ENCODE measurements around the gene CSGALNACT2. TPM values are rescaled to one million over a fixed set of nuclear protein-coding genes. Genes with fewer than 3 reads are reported as not detected.

The CSGALNACT2 gene
- total and polyA plus RNA-seq, 10 of the 15 experiments (the other 5 are each of a cell fraction or from before 2014, with no cell fraction given), result 2.5 to 12.6 (median 8.7) TPM

DNA sequence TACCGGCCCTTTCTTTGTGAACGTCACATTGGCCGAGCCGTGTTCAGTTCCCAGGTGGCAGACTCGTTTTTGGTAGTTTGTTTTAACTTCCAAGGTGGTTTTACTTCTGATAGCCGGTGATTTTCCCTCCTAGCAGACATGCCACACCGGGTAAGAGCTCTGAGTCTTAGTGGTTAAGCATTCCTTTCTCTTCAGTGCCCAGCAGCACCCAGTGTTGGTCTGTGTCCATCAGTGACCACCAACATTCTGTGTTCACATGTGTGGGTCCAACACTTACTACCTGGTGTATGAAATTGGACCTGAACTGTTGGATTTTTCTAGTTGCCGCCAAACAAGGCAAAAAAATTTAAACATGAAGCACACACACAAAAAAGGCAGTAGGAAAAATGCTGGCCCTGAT is 9.9 kb upstream of the CSGALNACT2 start (continued):
- TF ChIP-seq, protein P1, sequence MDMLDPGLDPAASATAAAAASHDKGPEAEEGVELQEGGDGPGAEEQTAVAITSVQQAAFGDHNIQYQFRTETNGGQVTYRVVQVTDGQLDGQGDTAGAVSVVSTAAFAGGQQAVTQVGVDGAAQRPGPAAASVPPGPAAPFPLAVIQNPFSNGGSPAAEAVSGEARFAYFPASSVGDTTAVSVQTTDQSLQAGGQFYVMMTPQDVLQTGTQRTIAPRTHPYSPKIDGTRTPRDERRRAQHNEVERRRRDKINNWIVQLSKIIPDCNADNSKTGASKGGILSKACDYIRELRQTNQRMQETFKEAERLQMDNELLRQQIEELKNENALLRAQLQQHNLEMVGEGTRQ (IDR thresholded peaks at IDR 0.05; ENCODE audit: borderline replicate concordance, low read depth, low read length), result no peak
- TF ChIP-seq, protein P2, sequence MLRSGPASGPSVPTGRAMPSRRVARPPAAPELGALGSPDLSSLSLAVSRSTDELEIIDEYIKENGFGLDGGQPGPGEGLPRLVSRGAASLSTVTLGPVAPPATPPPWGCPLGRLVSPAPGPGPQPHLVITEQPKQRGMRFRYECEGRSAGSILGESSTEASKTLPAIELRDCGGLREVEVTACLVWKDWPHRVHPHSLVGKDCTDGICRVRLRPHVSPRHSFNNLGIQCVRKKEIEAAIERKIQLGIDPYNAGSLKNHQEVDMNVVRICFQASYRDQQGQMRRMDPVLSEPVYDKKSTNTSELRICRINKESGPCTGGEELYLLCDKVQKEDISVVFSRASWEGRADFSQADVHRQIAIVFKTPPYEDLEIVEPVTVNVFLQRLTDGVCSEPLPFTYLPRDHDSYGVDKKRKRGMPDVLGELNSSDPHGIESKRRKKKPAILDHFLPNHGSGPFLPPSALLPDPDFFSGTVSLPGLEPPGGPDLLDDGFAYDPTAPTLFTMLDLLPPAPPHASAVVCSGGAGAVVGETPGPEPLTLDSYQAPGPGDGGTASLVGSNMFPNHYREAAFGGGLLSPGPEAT (IDR thresholded peaks at IDR 0.05; ENCODE audit: low read depth), result no peak
- no peak for TF ChIP-seq NFYB (IDR thresholded peaks at IDR 0.05; ENCODE audit: insufficient read depth, low read depth, low read length)
- no peak for TF ChIP-seq RFX5 (IDR thresholded peaks at IDR 0.05; ENCODE audit: low read depth, low read length)
- no peak for TF ChIP-seq CBX3 (IDR thresholded peaks at IDR 0.05; ENCODE audit: borderline replicate concordance, low read depth)
- TF ChIP-seq IKZF1 (conservative IDR thresholded peaks at IDR 0.05), result no peak
- TF ChIP-seq, protein P3, sequence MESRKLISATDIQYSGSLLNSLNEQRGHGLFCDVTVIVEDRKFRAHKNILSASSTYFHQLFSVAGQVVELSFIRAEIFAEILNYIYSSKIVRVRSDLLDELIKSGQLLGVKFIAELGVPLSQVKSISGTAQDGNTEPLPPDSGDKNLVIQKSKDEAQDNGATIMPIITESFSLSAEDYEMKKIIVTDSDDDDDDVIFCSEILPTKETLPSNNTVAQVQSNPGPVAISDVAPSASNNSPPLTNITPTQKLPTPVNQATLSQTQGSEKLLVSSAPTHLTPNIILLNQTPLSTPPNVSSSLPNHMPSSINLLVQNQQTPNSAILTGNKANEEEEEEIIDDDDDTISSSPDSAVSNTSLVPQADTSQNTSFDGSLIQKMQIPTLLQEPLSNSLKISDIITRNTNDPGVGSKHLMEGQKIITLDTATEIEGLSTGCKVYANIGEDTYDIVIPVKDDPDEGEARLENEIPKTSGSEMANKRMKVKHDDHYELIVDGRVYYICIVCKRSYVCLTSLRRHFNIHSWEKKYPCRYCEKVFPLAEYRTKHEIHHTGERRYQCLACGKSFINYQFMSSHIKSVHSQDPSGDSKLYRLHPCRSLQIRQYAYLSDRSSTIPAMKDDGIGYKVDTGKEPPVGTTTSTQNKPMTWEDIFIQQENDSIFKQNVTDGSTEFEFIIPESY (IDR thresholded peaks at IDR 0.05), result no peak
- TF ChIP-seq RAD21 (IDR thresholded peaks at IDR 0.05; ENCODE audit: insufficient read depth, low read depth, low read length), result no peak
- no peak for TF ChIP-seq CREM (IDR thresholded peaks at IDR 0.05; ENCODE audit: low read depth)
- TF ChIP-seq BCL11A (IDR thresholded peaks at IDR 0.05; ENCODE audit: low read depth, low read length), result no peak
